HepG2 (cell line): ENCODE measurements around the gene KDM8. TPM values are rescaled to one million over a fixed set of nuclear protein-coding genes. Genes with fewer than 3 reads are reported as not detected.

Experiments
- CREM ChIP-seq, 2 experiments: sonication (generic) in 1 of 2; formaldehyde crosslinking in 1 of 2; IDR thresholded peaks; 2 replicates each; pipeline versions ENCODE4 v1.4.0 to v1.6.1; 2016 to 2020; ENCODE audit warnings: antibody characterized with exemption in 1 of 2, mild to moderate bottlenecking in 1 of 2, missing genetic modification reagents in 1 of 2
- MTF2 ChIP-seq: sonication (generic); formaldehyde crosslinking; IDR thresholded peaks from 2 replicates; pipeline ENCODE4 v1.5.0; 2020; ENCODE audit warnings: missing genetic modification reagents, borderline replicate concordance
- NBN ChIP-seq: fragments of 450-650 bp; conservative IDR thresholded peaks from 2 replicates; pipeline ENCODE4 v1.6.1; 2017
- PHF8 ChIP-seq: sonication (generic); formaldehyde crosslinking; IDR thresholded peaks from 2 replicates; pipeline ENCODE4 v1.5.0; 2020; ENCODE audit warnings: missing genetic modification reagents
- SALL1 ChIP-seq: sonication (generic); formaldehyde crosslinking; IDR thresholded peaks from 2 replicates; pipeline ENCODE4 v1.8.0; 2022; ENCODE audit warnings: mild to moderate bottlenecking, missing genetic modification reagents
- TARDBP ChIP-seq: sonication (generic); formaldehyde crosslinking; IDR thresholded peaks from 2 replicates; pipeline ENCODE4 v1.8.0; 2022; ENCODE audit warnings: mild to moderate bottlenecking, missing genetic modification reagents
- ZNF136 ChIP-seq: sonication (generic); formaldehyde crosslinking; IDR thresholded peaks from 2 replicates; pipeline ENCODE4 v1.8.1; 2022; ENCODE audit warnings: low read depth, mild to moderate bottlenecking, moderate library complexity, missing genetic modification reagents
- ZNF280B ChIP-seq: sonication (generic); formaldehyde crosslinking; IDR thresholded peaks from 2 replicates; pipeline ENCODE4 v1.5.0; 2020; ENCODE audit warnings: missing genetic modification reagents, mild to moderate bottlenecking, borderline replicate concordance
- ZNF598 ChIP-seq: sonication (generic); formaldehyde crosslinking; IDR thresholded peaks from 2 replicates; pipeline ENCODE4 v1.5.1; 2020; ENCODE audit warnings: mild to moderate bottlenecking, missing genetic modification reagents, borderline replicate concordance
- ZNF605 ChIP-seq: sonication (generic); formaldehyde crosslinking; IDR thresholded peaks from 2 replicates; pipeline ENCODE4 v1.8.0; 2022; ENCODE audit warnings: mild to moderate bottlenecking, missing genetic modification reagents
- ZNF768 ChIP-seq: sonication (generic); formaldehyde crosslinking; IDR thresholded peaks from 2 replicates; pipeline ENCODE4 v1.4.0; 2020; ENCODE audit warnings: missing genetic modification reagents
- ZNF883 ChIP-seq: sonication (generic); formaldehyde crosslinking; IDR thresholded peaks from 2 replicates; pipeline ENCODE4 v1.5.1; 2020; ENCODE audit warnings: mild to moderate bottlenecking, missing genetic modification reagents; ENCODE audit errors: not compliant biosample characterization
- polyA plus RNA-seq, 8 experiments: library from polyadenylated mRNA; depleted of rRNA in 3 of 8; stranded (reverse) in 7 of 8; unstranded in 1 of 8; fragments of >200 nt; fragmentation: Illumina TruSeq in 4 of 8; extraction: Trizol in 4 of 8; gene quantifications; 2 replicates each; pipeline versions ENCODE4 v1.2.1 to v1.2.3, GENCODE V29; 2011 to 2016; ENCODE audit warnings: low read depth in 4 of 8, missing spikeins in 1 of 8, mixed read lengths in 1 of 8; ENCODE audit not compliant: insufficient read depth in 1 of 8
- total RNA-seq, 5 experiments: library from RNA; depleted of rRNA; stranded (reverse); fragments of >200 nt; fragmentation: Illumina TruSeq; extraction: Trizol; gene quantifications; 2 replicates each; pipeline ENCODE4 v1.2.3, GENCODE V29; 2016; ENCODE audit warnings: low read depth in 1 of 5
- TF ChIP-seq, protein P1 (sequence below): sonication (generic); formaldehyde crosslinking; IDR thresholded peaks from 2 replicates; pipeline ENCODE4 v1.9.0; 2021; ENCODE audit warnings: missing genetic modification reagents, borderline replicate concordance
- TF ChIP-seq, protein P2 (sequence below): sonication (generic); formaldehyde crosslinking; conservative IDR thresholded peaks from 2 replicates; pipeline ENCODE4 v1.8.1; 2023; ENCODE audit warnings: missing genetic modification reagents

KDM8 gene
- total and polyA plus RNA-seq, 2 of the 13 experiments (the other 11 are each of a cell fraction or from before 2014, with no cell fraction given), result 3.3 to 8.6 TPM

DNA sequence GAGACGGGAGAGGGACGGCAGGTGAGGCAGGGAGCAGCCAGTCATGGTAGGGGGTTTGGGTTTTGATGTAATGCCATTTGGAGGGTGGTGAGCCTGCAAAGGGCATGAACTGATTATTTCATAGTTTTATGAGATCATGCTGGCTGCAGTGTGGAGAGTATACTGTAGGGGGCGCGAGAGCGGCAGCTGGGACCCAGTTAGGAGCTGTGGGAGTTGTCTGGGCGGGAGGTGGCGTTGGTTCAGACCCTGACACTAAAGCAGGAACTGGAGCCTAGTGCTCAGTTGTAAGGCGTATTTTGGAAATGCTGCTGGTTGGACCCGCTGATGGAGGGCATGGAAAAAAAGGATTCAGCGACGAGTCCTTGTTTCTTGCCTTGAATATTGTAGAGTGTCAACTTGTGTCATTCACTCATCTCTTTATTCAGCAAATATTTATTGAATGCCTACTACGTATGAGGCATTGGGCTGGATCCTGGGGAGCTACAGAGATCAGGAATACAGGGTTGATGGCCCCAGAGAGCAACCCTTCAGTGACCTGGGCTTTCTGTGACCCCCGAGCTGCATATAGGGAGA is 23.7 kb upstream of the KDM8 start (continued):
- TF ChIP-seq ZNF280B (CRISPR knock-in tag) (0 out of 2 replicates have a peak, but pooled peaks have one; percentile 35), TARDBP (CRISPR knock-in tag) (no peak), ZNF883 (CRISPR knock-in tag) (peak; percentile 72), ZNF598 (CRISPR knock-in tag) (0 out of 2 replicates have a peak, but pooled peaks have one; percentile 66), ZNF605 (no peak), NBN (no peak), CREM (IDR thresholded peaks at IDR 0.05) (no peak), CREM (CRISPR knock-in tag; IDR thresholded peaks at IDR 0.05) (no peak), MTF2 (no peak), ZNF136 (CRISPR knock-in tag) (0 out of 2 replicates have a peak, but pooled peaks have one; percentile 46), SALL1 (CRISPR knock-in tag) (peak; percentile 69), ZNF768 (0 out of 2 replicates have a peak, but pooled peaks have one; percentile 23), PHF8 (CRISPR knock-in tag) (0 out of 2 replicates have a peak, but pooled peaks have one; percentile 23)
- TF ChIP-seq, protein P1, sequence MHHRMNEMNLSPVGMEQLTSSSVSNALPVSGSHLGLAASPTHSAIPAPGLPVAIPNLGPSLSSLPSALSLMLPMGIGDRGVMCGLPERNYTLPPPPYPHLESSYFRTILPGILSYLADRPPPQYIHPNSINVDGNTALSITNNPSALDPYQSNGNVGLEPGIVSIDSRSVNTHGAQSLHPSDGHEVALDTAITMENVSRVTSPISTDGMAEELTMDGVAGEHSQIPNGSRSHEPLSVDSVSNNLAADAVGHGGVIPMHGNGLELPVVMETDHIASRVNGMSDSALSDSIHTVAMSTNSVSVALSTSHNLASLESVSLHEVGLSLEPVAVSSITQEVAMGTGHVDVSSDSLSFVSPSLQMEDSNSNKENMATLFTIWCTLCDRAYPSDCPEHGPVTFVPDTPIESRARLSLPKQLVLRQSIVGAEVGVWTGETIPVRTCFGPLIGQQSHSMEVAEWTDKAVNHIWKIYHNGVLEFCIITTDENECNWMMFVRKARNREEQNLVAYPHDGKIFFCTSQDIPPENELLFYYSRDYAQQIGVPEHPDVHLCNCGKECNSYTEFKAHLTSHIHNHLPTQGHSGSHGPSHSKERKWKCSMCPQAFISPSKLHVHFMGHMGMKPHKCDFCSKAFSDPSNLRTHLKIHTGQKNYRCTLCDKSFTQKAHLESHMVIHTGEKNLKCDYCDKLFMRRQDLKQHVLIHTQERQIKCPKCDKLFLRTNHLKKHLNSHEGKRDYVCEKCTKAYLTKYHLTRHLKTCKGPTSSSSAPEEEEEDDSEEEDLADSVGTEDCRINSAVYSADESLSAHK (CRISPR knock-in tag), result no peak
- TF ChIP-seq, protein P2, sequence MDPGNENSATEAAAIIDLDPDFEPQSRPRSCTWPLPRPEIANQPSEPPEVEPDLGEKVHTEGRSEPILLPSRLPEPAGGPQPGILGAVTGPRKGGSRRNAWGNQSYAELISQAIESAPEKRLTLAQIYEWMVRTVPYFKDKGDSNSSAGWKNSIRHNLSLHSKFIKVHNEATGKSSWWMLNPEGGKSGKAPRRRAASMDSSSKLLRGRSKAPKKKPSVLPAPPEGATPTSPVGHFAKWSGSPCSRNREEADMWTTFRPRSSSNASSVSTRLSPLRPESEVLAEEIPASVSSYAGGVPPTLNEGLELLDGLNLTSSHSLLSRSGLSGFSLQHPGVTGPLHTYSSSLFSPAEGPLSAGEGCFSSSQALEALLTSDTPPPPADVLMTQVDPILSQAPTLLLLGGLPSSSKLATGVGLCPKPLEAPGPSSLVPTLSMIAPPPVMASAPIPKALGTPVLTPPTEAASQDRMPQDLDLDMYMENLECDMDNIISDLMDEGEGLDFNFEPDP (CRISPR knock-in tag), result no peak
